C4-2B (cell line): Measurements from ENCODE around the gene MUC5B.

Experiments
- CTCF ChIP-seq: fragments of 450-650 bp; conservative IDR thresholded peaks from 2 replicates; pipeline ENCODE4 v1.5.1; 2017; ENCODE audit warnings: mild to moderate bottlenecking
- ZFX ChIP-seq: fragments of 450-650 bp; IDR thresholded peaks from 2 replicates; pipeline ENCODE4 v1.6.1; 2017

- TF ChIP-seq CTCF (no peak), ZFX (no peak)
Observed at GRCh38 chr11:1239596-1240205, 16.8 kb downstream of the MUC5B start.
